Thymus (tissue), 11 donors: Measurements from ENCODE around the gene EIF3D. TPM values are rescaled to one million over a fixed set of nuclear protein-coding genes. Genes with fewer than 3 reads are reported as not detected.

Experiments used
- DNase-seq, 9 donors: peaks; one replicate each; pipeline ENCODE4 v3.0.0-alpha.2; 2013; ENCODE audit warnings: low spot score in 9 of 9, low read depth in 6 of 9, missing footprints in 1 of 9
- H3K27ac ChIP-seq, 2 donors: one replicate each; pipeline ENCODE4 v1.5.1; 2013; ENCODE audit warnings: control low read depth in 1 of 2, low read depth in 1 of 2, low read length in 1 of 2, mild to moderate bottlenecking in 1 of 2, moderate library complexity in 1 of 2
- H3K27me3 ChIP-seq, 2 donors: one replicate each; pipeline ENCODE4 v1.5.1; 2013; ENCODE audit warnings: low read length in 1 of 2; ENCODE audit not compliant: control insufficient read depth in 2 of 2, insufficient read depth in 1 of 2
- H3K36me3 ChIP-seq, 2 donors: one replicate each; pipeline ENCODE4 v1.5.1; 2013; ENCODE audit warnings: low read length in 1 of 2, mild to moderate bottlenecking in 1 of 2, moderate library complexity in 1 of 2; ENCODE audit not compliant: control insufficient read depth in 2 of 2, insufficient read depth in 2 of 2
- H3K4me1 ChIP-seq, 2 donors: one replicate each; pipeline ENCODE4 v1.5.1; 2013; ENCODE audit warnings: low read length in 2 of 2; ENCODE audit not compliant: control insufficient read depth in 2 of 2, insufficient read depth in 2 of 2
- H3K4me3 ChIP-seq, 2 donors: one replicate each; pipeline ENCODE4 v1.5.1; 2013; ENCODE audit warnings: low read length in 2 of 2, control low read depth in 1 of 2, mild to moderate bottlenecking in 1 of 2
- H3K9me3 ChIP-seq, 2 donors: one replicate each; pipeline ENCODE4 v1.5.1; 2013; ENCODE audit warnings: low read length in 1 of 2, mild to moderate bottlenecking in 1 of 2; ENCODE audit not compliant: control insufficient read depth in 2 of 2, insufficient read depth in 1 of 2
- WGBS: extraction: QIAGEN DNeasy Blood & Tissue Kit; methylation state at CpG from one replicate; pipeline ENCODE4 v1.1.7; 2013; 5-methylcytosine and 5-hydroxymethylcytosine counted together
- polyA plus RNA-seq: library from polyadenylated mRNA; stranded (reverse); fragments of 200-250 nt; gene quantifications from one replicate; pipeline ENCODE4 v1.2.3, GENCODE V29; 2013
- total RNA-seq: library from RNA; stranded (reverse); fragments of 120-200 nt; gene quantifications from one replicate; pipeline ENCODE4 v1.2.4, GENCODE V29; 2013
- donor health status: healthy.

Gene EIF3D
- total and polyA plus RNA-seq, 2 donors = 185 to 267 TPM

DNA sequence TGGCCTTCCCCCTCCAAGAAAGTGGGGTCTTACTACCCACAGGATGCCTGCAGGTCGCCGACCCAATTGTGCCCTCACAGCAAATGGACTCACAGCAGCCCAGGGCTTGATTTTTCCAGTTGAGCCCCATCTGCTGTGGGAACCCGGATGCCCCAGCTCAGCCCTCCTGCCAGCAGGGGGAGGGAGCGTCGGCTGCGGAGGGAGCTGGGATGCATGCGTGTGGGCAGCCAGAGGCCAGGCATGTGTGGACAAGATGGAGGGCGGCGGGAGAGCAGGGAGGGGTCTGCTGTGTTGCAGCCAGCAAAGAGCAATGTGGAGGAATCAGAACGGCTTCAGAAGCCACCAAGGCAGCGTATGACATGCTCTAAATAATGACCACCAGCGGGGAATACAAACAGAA lies 41.0 kb upstream of the EIF3D start:
- Histone ChIP-seq H3K27ac (no peak overlapping the region), H3K9me3 (no peaks in the 10 kb centered on the region), H3K27me3 (peaks cover under 1 to 23% of the 10 kb centered on the region in 2 donors), H3K4me1 (no peaks in the 10 kb centered on the region), H3K36me3 (no peaks in the 10 kb centered on the region), H3K4me3 (no peak overlapping the region)
- 64% methylated on average over 12 of the region's 12 CpGs for whole genome bisulfite sequencing
- DNase-seq = no peak

DNA sequence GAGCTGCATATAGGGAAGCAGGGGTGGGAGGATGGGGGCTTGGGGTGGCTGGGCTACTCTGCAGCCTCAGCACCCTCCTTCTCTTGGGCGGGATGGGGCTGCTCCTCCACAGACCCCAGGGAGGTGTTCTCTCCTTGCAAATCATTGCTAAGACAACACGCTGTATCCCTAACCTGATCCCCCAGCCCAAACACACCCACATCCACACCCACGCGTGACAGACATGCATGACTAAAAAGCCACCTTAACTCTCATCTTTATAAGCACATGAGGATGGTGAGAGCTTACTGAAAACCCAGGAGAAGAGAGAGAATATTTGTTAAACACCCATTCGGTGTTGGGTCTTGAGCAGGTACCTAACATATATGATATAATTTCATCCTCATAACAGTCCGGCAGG lies 39.9 kb upstream of the EIF3D start:
- Histone ChIP-seq H3K36me3 (no peaks in the 10 kb centered on the region), H3K9me3 (no peaks in the 10 kb centered on the region), H3K27me3 (peaks cover 6 to 34% of the 10 kb centered on the region in 2 donors), H3K4me1 (no peaks in the 10 kb centered on the region), H3K27ac (no peak overlapping the region), H3K4me3 (no peak overlapping the region)
- WGBS = 95% methylated on average over 6 of the region's 6 CpGs
- DNase-seq = no peak

DNA sequence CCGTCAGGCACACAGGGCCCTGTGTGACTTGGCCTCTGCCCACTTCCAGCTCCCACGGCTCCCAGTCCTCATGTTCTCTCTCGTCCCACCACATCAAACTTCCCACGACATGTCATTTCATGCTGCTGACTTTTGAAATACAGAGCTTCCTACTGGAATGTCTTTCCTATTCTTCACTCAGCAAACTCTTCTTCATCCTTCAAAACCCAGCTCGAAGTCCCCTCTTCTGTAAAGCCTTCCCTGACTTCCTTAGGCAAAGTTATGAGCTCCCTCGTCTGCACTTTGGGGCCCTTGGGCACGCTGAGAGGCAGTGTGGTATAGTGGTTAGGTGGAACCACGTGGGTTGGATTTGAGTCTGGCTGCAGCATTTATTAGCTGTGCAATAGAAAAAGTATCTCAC lies 37.8 kb upstream of the EIF3D start:
- Histone ChIP-seq H3K27me3 (peaks cover 8 to 53% of the 10 kb centered on the region in 2 donors), H3K4me1 (no peaks in the 10 kb centered on the region), H3K4me3 (no peak overlapping the region), H3K36me3 (no peaks in the 10 kb centered on the region), H3K9me3 (no peaks in the 10 kb centered on the region), H3K27ac (no peak overlapping the region)
- no peak for DNase-seq
- WGBS = 83% methylated on average over 8 of the region's 8 CpGs

DNA sequence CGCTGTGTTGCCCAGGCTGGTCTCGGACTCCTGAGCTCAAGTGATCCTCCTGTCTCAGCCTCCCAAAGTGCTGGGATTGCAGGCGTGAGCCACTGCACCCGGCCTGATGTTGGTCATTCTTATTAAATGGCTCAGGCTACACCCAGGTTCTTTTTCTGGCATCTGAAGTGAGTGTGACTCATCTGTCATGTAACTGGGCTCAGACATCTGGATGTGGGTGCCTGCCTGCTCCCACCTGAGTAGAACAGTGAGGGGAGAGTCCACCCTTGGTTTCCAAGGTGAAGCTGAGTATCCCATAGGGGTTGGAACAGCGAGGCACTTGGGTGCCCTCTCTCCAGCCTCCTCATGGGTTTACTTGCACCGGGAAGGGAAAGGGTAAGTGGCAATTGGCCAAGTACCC lies 36.7 kb upstream of the EIF3D start:
- Histone ChIP-seq H3K4me1 (no peaks in the 10 kb centered on the region), H3K27me3 (peaks cover 8 to 62% of the 10 kb centered on the region in 2 donors), H3K9me3 (no peaks in the 10 kb centered on the region), H3K36me3 (no peaks in the 10 kb centered on the region), H3K27ac (no peak overlapping the region), H3K4me3 (no peak overlapping the region)
- 95% methylated on average over 6 of the region's 6 CpGs for WGBS
- DNase-seq = no peak

DNA sequence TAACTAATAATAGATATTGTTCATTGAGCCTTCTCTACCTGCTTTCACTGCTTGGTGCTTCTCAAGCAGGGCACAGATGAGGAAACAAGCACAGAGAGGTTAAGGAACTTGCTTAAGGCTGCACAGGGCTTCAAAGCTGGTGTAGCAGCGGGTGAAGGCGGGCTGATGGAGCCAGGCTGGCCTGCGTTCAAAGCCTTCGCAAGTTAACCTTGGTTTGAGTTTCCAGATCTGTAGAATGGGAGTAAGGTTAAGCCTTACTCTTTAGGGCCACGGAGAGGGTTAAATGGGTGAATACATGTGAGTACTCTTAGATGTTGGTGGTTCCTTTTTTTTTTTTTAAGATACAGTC lies 36.2 kb upstream of the EIF3D start:
- H3K4me3 ChIP-seq = no peak overlapping the region
- H3K27me3 ChIP-seq = peaks cover 8 to 62% of the 10 kb centered on the region in 2 donors
- H3K9me3 ChIP-seq = no peaks in the 10 kb centered on the region
- no peak overlapping the region for H3K27ac ChIP-seq
- no peak for DNase-seq
- no peaks in the 10 kb centered on the region for H3K36me3 ChIP-seq
- 96% methylated on average over 5 of the region's 5 CpGs for WGBS
- H3K4me1 ChIP-seq = no peaks in the 10 kb centered on the region

DNA sequence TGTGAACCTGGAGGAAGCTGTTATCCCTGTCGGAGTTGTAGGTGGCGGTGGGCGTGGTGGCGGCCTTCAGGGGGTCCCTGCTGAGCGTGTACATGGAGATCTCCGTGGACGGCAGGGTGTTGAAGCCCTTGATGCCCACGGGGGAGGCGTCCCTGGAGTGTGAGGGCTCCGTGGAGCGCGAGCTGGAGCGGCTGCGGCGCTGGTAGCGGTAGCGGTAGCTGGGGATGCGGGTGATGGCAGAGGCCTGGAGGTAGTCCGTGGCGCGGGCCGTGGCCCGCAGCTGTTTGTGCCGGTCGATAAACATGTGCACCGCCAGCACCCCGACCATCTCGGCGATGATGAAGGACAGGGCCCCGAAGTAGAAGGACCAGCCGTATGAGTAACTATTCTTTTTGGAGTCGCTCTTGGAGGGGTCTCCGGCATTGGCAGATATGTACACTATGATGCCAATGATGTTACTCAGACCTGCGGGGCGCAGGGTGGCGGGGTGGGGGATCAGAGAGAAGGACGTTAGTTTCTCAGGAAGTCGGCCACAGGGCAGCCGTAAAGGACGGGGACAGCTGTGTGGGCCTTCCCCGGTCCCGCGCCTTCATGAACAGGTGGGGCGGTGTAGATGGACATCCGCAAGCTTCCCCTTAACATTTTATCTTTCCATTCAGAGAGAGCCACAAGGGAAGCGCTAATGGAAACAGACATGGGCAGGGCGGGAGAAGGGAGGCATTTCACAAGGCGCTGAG lies 35.6 kb upstream of the EIF3D start:
- no peaks in the 10 kb centered on the region for H3K36me3 ChIP-seq
- H3K4me3 ChIP-seq = no peak overlapping the region
- H3K27ac ChIP-seq = no peak overlapping the region
- DNase-seq = no peak
- peaks cover 8 to 59% of the 10 kb centered on the region in 2 donors for H3K27me3 ChIP-seq
- H3K9me3 ChIP-seq = no peaks in the 10 kb centered on the region
- 78% methylated on average over 48 of the region's 48 CpGs for WGBS
- H3K4me1 ChIP-seq = no peaks in the 10 kb centered on the region

DNA sequence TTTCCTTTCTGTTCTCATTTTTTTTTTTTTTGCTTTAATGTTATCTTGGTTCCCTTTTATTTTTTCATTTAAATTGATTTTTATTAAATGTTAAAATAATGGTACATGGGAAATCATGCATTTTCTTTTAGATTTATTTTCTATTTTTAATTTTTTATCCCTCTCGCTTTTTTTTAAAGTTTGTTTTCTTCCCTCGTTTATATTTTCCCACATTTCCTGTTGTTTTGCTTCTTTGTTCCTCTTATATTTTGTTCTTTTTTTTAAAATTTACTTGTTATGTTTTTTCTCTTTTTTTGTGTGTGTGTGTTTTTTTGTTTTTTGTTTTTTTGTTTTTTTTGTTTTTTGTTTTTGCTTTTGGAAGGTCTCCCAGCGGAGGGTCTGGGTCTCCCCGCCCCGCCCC lies 34.9 kb upstream of the EIF3D start:
- no peaks in the 10 kb centered on the region for H3K4me1 ChIP-seq
- no peaks in the 10 kb centered on the region for H3K36me3 ChIP-seq
- H3K27ac ChIP-seq = no peak overlapping the region
- peaks cover 8 to 59% of the 10 kb centered on the region in 2 donors for H3K27me3 ChIP-seq
- H3K9me3 ChIP-seq = no peaks in the 10 kb centered on the region
- no peak overlapping the region for H3K4me3 ChIP-seq
- 42% methylated on average over 5 of the region's 5 CpGs for WGBS
- no peak for DNase-seq

DNA sequence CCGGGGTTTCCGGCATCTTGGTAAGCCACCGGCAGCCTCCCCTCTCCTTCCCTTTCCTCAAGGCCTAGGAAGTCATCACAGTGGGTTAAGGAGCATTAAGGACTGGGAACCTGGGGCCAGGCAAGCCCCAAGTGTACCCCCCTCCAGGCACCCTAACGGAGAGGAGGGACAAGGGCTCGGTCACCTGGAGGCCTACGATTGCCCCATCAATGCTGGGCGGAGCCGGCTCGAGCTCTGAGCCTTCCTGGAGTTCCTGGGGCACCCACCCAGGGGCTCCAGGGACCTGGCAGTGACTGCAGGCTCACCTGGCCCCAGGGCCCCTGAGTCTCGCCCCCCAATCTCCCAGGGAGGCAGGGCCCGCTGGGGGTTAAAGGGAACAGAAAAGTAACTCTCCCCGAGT lies 34.5 kb upstream of the EIF3D start:
- 58% methylated on average over 12 of the region's 12 CpGs for WGBS
- Histone ChIP-seq H3K27ac (no peak overlapping the region), H3K4me1 (no peaks in the 10 kb centered on the region), H3K4me3 (no peak overlapping the region), H3K9me3 (no peaks in the 10 kb centered on the region), H3K36me3 (no peaks in the 10 kb centered on the region), H3K27me3 (peaks cover 8 to 59% of the 10 kb centered on the region in 2 donors)
- no peak for DNase-seq

DNA sequence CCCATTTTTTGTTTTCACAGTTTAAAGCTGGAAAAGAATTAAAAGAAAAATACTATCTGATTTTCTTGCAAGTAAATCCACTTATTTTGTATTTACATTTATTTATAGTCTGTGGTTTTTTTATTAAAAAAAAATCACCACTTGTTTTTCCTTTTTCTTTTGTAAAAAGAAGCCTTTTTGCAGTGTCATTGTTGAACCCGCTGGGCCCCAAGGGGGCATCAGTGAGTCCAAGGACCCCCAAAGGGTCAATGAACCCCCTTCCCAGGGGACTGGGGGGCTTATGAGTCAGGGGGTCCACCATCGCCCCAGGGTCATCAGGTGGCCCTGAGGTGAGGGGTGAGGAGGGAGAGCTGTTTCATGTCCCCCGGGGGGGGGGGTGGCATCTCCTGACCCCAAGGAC lies 34.0 kb upstream of the EIF3D start:
- Histone ChIP-seq H3K9me3 (no peaks in the 10 kb centered on the region), H3K27ac (no peak overlapping the region), H3K4me3 (no peak overlapping the region), H3K36me3 (no peaks in the 10 kb centered on the region), H3K27me3 (peaks cover 8 to 59% of the 10 kb centered on the region in 2 donors), H3K4me1 (no peaks in the 10 kb centered on the region)
- no peak for DNase-seq
- WGBS = 67% methylated on average over 3 of the region's 3 CpGs
